ENCODE data around the gene JAG1.
A peak's percentile ranks its signal among the peaks of the same experiment; 100 is the strongest.

JAG1 gene

DNA sequence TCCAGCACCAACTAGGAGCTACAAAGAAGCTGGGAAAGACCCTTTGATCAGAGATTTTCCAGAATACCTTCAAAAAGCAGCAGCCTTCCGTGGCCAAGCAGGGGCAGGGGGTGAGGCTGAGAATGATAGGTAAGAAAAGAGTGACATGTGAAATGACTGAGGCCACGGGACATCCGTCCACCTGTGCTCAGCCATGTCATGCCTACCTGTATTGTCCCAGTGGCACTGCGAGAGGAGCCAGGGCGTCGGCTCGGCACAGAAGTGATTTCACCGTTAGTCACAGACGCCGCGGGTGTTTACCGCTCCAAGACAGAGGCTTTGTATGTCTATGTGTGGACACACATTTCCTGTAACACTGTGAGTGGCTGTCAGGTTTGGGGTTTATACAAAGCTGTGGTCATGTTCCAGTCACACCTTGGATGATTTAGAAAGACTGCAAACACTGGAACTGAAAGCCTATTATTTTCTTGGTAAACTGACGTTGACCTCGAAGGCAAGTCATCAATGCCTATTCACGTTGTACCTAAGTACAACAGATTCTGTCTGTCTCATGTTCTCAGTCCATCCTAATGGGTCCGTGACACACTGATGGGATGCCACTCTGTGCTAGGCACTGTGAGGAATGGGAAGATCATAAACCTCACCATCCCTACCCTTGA lies 32.1 kb upstream of the JAG1 start:
- in situ Hi-C loops (cut with MboI; ENCODE audit: low pct_unique_long_range_greater_than_20kb, low sequenced_read_pairs), result no loop called here
- no peak for DNase-seq

DNA sequence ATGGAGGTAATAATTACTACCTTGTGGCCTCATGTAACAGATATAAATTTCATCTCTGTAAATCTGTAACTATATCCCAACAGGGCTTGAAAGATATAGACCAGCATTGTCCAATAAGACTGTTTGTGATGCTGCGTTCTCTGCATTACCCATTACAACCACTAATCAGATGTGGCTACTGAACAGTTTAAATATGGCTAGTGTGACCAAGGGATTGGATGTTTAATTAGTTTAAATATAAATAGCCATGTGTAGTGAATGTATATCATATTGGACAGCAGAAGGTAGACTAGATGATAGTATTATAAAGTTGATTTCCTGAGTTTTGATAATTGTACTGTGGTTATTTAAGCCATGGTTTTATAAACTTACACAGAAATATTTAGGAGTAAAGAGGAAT lies 27.8 kb upstream of the JAG1 start:
- DNase-seq, result no peak
- in situ Hi-C loops (cut with MboI; ENCODE audit: low pct_unique_long_range_greater_than_20kb, low sequenced_read_pairs), result no loop called here

DNA sequence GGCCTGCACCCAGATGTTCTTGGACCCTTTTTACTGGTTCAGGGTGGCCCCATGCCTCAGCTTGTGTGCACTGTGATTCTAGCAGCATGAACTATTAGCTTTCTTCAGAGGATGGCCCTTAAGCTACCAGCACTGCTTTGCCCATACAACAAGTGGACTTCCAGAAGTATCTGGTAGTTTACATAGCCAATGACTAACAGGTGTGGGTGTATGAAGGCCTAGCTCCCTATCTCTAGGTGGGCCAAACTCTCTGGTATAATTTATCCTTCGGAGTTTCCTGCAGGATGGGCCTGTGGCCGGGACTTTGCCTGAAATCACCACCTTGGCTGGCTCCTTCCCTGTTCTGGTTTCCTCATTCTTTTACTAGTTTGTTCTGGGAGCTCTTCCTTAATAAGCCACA lies 26.1 kb upstream of the JAG1 start:
- DNase-seq, result no peak
- in situ Hi-C loops (cut with MboI; ENCODE audit: low pct_unique_long_range_greater_than_20kb, low sequenced_read_pairs), result no loop called here

DNA sequence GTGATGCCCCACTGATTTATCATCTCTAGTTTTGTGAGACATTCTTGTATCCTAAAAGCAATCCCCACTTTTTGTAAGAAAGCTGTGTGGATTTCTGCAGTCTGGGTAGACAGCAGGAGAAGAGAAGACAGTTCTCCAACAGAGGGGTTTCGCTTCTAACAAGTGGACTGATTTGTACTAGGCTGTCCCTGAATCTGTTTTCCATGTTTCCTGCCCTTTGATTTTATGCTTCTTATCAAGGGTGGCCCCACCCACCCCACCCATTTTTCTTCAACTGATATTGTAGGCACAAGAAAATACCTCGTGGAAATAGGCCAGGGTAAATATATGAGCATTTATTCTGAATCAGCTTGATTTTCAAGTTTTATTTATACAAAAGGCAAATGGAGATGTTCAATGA lies 25.7 kb upstream of the JAG1 start:
- in situ Hi-C loops (cut with MboI; ENCODE audit: low pct_unique_long_range_greater_than_20kb, low sequenced_read_pairs), result no loop called here

DNA sequence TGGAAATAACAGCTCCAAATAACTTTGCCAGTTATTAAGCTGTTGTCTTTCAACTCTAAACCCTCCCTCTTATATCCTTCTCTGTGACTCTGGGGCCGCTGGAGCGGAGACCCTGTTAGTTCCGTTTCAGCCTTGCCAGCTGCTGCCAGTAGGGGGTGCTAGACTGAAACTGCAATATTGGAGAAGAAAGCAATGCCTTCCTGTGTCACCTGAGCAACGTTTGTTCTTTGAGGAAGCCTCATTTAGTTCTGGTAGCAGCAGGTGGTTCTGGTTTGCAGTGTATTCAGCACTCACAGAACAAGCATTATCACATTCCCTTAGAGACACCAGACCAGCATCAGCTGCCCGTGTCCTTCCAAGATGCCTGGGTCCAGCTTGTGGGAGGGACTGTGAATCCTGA lies 22.9 kb upstream of the JAG1 start:
- in situ Hi-C loops (cut with MboI; ENCODE audit: low pct_unique_long_range_greater_than_20kb, low sequenced_read_pairs), result no loop called here
- DNase-seq, result peak; percentile 31

More for the DNA sequence above, 25.7 kb upstream of the JAG1 start:
- no peak for DNase-seq

DNA sequence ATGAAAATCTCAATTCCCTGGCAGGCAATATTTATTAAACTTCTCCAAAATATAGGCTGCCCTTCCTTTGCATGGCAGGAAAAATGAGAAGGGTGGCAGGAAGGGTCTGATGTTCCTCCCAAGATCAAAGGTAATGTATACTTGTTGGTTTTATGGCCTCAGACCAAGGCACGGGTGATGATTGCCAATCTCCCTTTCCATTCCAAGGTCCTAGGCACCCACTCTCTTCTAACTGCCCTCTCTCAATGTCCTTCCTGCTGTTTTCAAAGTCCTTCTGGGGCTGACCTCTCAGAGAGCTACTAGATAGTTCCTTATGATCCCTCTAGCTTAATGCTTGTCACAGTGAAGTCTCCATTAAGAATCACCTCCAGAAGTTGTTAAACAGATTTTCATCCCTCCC lies 15.6 kb upstream of the JAG1 start:
- in situ Hi-C loops (cut with MboI; ENCODE audit: low pct_unique_long_range_greater_than_20kb, low sequenced_read_pairs), result no loop called here
- no peak for DNase-seq

DNA sequence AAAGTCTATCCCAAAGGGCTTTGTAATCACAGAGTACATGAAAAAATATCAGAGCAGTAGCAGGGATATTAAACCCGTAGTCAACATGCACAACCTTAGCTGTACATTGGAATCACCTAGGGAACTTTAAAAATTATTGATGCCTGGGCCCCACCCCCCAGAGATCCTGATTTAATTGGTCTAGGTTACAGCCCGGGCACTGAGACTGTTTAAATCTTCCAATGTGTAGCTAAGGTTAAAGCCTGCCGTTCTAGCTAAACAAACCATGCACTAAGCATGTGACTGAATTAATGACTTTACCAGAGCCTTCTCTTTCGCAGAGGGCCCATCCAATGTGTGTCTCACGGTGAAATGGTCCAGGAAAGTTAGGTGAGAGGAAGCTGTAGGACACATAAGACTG lies 14.1 kb upstream of the JAG1 start:
- no peak for DNase-seq
- in situ Hi-C loops (cut with MboI; ENCODE audit: low pct_unique_long_range_greater_than_20kb, low sequenced_read_pairs), result no loop called here

DNA sequence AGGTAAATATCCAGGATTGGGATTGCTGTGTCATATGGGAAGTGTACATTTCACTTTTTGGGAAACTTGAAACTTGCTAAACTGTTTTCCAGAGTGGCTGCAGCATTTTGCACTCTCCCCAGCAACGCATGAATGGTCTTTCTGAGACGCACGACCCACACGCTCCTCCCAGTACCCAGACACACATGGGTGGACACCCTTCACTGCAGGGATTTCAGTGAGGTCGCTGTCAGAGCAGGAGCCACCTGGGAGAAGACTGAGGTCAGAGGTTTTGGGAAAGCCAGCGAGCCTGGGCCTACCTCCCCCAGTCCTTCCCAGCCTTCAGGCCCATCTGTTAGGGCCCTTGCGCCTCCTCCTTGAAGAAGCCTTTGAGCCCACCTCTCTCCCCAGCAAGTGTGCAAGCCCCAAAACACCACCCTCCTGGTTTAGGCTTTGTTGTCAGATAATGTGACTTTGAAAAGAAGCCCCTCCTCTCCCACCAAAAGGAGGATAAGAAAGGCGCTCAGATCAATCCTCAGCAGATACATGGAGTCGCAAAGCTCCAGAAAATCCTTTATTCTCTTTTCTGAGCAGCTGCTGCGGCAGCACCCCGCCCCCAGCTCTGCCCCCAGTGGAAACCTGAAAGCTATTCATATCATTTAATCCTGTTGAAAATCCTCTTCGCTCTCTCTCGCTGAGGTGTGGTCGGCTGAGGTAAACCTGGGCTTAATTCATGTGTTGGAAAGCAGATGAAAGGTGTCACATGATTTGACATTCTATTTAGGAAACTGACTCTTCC lies 12.7 kb upstream of the JAG1 start:
- in situ Hi-C loops (cut with MboI; ENCODE audit: low pct_unique_long_range_greater_than_20kb, low sequenced_read_pairs), result no loop called here
- no peak for DNase-seq

DNA sequence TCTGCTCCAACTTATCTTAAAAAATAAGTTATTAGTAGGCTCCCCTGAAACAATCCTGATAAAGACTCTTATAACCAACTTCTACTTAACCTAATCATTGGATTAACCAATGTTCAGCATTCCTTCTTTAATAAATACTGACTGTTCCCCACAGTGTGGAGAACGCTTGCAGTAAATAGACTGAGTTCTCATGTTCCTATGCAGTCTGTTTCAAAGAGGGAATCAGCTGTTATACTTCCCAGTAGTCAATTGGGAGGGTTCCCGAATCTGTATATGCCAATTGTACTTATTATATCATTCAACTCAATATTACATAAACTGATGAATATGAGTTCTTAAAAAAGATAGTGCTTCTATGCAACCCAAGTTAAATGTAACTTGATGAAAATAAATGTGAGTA lies 9.7 kb upstream of the JAG1 start:
- DNase-seq, result no peak
- in situ Hi-C loops (cut with MboI; ENCODE audit: low pct_unique_long_range_greater_than_20kb, low sequenced_read_pairs), result no loop called here

DNA sequence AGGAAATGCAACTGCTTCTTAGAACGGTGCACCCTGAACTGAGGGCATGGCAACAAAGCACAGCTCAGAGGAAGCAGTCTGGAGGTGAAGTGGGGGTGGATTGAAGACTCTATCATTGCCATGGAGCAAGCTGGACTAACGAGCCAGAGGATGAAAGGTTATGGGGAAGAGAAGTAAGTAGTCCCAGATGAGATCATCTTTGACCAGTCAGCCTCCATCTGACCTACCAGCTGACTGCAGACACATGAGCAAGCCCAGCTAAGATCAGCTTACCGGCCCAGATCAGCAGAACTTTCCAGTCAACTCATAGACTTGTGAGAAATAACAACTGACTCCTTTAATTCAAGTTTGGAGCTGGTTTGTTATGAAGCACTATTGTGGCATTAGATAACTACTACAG lies 9.1 kb upstream of the JAG1 start:
- DNase-seq, result no peak
- in situ Hi-C loops (cut with MboI; ENCODE audit: low pct_unique_long_range_greater_than_20kb, low sequenced_read_pairs), result no loop called here

DNA sequence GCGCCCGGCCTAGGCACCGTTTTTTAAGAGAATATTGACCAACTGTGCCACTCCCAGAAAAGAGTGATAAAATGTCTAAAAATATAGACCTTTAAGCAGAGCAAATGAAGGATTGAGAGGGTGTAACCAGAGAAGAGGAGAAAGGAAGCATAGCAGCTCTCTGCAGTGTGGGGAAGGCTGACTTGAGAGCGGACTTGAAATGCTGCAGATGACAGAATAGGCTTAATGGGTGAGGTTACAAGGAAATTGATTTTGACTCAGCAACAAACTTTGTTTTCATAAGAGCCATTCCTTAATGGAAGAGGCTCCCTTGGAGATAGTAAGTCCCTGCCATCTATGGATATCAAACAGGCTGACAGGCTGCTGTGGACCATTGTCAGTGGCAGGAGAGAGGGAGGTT lies 7.7 kb upstream of the JAG1 start:
- in situ Hi-C loops (cut with MboI; ENCODE audit: low pct_unique_long_range_greater_than_20kb, low sequenced_read_pairs), result no loop called here
- no peak for DNase-seq

DNA sequence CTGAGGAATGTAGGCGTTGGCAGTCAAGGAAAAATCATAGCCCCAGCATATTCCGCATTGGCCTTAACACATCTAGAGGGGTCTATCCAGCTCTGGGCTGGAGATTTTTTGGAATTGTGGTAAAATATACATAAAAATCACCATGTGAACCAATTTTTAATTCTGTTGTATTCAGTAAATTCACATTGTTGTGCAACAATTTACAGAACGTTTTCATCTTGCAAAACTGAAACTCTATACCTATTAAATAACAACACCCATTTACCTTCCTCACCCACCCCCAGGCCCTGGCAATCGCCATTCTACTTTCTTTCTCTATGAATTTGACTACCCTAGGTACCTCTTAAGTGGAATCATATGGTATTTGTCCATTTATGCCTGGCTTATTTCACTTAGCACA lies 6.8 kb upstream of the JAG1 start:
- in situ Hi-C loops (cut with MboI; ENCODE audit: low pct_unique_long_range_greater_than_20kb, low sequenced_read_pairs), result no loop called here

DNA sequence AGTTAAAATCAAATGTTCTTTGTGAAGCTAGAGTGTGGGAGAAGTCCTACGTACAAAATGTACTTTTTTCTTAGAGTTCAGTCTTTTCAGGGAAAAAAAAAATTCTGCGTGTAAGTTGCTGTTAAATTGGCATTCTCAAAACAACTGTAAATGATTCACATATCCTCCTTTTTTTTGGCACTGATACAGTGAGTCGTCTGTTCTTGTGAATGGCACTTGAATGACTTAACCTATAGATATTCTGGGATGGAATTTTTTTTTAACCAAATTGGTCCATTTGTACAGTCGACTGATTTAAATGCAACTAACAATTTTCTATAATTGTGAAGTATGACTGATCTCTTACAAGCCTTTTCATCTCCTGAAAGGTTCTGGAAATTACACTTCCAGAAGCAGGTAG lies 5.5 kb upstream of the JAG1 start:
- no peak for DNase-seq
- in situ Hi-C loops (cut with MboI; ENCODE audit: low pct_unique_long_range_greater_than_20kb, low sequenced_read_pairs), result no loop called here

More for the DNA sequence above, 6.8 kb upstream of the JAG1 start:
- DNase-seq, result no peak

DNA sequence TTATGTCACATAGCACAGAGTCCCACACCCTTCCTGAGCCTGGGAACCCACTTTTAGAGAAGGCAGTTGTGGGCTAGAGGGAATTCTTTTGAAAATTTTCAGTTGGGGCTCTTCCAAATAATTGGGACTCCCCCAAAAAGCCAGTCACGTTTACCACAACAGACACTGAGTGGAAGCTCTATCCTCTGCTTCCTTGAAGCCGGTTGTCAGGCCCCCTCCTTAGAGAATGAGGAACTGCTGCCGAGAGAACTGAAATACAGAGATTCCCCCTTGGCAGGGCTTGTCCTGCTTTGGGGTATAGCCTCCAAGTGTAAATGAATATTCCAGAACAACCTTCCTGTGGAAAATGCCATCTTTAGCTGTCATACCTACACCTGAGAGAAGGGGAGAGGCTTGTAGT lies 2.7 kb upstream of the JAG1 start:
- in situ Hi-C loops (cut with MboI; ENCODE audit: low pct_unique_long_range_greater_than_20kb, low sequenced_read_pairs), result no loop called here
- DNase-seq, result peak; percentile 8

DNA sequence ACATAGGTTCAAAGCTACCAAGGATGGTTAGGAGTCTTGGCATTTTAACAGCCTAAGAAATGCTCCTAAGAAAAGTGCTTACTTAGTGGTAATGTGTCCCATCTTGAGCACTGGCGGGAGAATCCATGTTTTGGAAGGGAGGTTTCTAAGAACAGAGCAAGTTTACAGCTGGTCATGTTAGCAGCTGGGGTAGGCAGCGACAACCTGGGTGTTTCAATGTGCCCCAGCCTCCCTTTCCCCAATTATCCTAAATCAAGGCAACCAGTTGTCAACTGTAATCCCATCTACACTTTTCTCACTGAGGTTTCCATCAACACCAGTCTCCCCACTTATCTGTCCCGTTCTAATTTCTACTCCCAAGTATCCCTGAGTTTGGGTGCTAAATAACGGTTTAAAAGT lies 1.6 kb upstream of the JAG1 start:
- in situ Hi-C loops (cut with MboI; ENCODE audit: low pct_unique_long_range_greater_than_20kb, low sequenced_read_pairs), result no loop called here
- no peak for DNase-seq

DNA sequence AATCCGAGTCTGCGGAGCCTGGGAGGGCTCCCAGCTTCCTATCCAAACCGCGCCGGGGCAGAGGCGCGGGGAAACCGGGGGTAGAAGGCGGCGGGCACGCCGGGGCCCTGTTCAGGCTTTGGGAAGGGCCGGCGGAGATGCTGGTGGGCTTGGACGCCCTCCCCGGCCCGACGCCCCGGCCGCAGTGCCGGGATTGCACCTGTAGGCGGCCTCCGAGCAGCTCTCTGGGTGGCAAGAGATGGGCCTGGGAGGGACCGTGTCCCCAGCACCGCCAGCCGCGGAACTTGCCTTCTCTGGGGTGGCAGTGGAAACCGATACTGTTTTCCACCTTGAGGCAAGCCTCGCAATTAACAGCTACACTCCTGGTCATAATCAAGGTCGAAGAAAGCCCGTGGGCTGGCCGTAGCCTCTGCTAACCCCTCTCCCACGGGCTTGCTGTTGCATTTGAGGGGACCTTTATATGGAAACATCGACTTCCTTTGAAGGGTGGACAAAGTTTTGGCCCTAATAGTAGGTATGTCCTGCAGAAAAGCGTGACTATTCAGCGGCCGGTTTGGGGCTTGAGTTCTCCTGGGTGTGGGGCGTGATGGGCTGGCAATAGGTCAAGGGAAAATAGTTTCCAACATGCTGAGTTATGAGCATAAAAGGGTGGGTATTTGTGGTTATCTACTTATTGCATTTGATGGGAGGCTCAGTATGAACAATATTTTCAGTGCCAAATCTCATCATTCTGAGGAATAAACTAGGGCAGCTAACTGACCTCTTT lies 1.1 kb upstream of the JAG1 start:
- peak; percentile 85 for DNase-seq
- in situ Hi-C loops (cut with MboI; ENCODE audit: low pct_unique_long_range_greater_than_20kb, low sequenced_read_pairs), result loop anchor here (25.0 kb wide), 1 partner anchor 213 kb away; no protein-coding TSS in a partner anchor

DNA sequence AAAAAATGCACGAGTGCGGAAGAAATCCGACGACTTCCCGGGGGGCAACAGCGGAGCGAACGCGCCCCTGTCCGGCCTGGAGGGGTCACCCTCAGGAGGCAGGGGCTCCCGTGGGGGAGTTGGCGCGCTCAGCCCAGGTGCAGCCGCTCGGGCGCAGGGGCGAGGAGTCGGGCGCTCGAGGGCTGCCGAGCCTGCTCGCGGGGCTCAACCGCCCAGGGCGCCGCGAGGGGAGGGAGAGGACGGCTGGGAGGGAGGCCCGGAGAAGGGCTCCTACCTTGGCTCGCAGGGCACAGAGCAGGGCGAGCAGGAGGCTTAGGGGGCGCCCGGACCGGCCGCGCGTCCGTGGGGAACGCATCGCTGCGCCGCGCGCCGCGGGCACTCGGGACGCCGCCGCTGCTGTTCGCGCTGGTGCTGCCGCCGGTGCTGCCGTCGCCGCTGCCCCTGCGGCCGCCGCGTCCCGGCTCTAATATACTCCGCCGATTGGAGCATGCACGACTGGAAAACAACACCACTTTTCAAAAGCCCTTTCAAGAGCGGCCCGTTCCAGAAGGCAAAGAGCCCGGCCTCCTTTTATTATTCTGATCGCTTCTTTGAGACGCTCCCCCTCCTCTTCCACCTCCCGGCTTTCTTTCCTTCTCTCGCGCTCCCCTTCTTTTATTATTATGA lies 490 bp downstream of the JAG1 start:
- DNase-seq, result no peak
- in situ Hi-C loops (cut with MboI; ENCODE audit: low pct_unique_long_range_greater_than_20kb, low sequenced_read_pairs), result loop anchor here (25.0 kb wide), 1 partner anchor 211 kb away; no protein-coding TSS in a partner anchor

DNA sequence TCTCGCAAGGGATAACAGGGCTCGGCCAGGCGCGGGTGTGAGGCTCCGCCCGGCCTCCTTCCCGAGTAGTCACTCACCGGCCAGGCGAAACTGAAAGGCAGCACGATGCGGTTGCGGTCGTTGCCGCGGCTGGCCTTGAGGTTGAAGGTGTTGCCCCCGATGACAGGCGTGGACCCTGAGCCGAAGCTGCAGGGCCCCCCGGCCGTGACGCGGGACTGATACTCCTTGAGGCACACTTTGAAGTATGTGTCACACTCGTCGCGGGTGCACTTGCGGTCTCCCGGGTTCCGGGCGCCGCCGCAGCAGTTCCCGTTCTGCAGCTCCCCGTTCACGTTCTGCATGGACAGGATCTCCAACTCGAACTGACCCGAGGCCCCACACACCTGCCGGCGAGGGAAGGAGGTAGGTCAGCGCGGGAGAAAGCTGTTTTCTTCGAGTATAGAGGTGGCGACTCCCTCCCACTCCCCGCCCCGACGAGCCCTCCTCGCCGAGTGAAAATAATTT lies 1.1 kb downstream of the JAG1 start:
- peak; percentile 61 for DNase-seq
- in situ Hi-C loops (cut with MboI; ENCODE audit: low pct_unique_long_range_greater_than_20kb, low sequenced_read_pairs), result loop anchor here (25.0 kb wide), 1 partner anchor 210 kb away; no protein-coding TSS in a partner anchor

DNA sequence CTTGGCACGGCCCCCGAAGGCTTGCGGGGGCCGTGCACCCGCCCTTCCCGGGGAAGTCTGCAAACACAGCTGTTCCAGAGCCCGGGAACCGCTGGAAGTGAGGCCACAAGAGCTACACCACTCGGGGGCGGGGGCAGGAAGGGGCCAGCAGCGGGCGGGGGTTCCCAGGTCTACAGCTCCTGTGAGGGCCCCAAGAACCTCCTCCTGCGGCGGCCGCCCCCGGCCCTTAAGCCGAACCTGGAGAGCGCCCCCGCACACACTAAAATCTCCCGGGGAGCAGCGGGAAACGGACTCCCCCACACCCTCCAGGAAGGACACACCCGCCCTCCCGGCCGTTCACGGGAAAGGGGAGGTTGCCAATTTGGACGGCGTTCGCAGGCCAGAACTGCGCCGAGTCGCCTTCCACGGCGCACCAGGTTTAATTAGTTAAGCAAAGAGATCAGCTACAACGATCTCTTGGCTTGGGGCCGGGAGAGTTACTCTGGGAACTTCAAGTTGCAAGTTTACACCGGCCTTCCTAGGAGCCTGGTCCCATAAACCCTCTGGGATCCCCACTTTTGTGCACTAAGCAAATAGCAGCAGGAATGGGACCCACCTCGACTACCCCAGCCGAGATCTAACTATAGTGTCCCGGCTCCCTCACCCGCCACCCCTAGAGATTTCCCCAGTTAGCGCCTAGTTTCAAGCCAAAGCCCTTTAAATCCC lies 1.7 kb downstream of the JAG1 start:
- DNase-seq, result peak; percentile 53
- in situ Hi-C loops (cut with MboI; ENCODE audit: low pct_unique_long_range_greater_than_20kb, low sequenced_read_pairs), result loop anchor here (25.0 kb wide), 1 partner anchor 210 kb away; no protein-coding TSS in a partner anchor
